Stimulated activated CD8-positive, alpha-beta memory T cell treated with anti-CD3 and anti-CD28 coated beads, Interleukin-15, amount 100 ng/mL, for 1 hour (primary cell): ENCODE measurements around the gene ARHGAP15.

Experiments used
- DNase-seq: peaks from one replicate; pipeline ENCODE4 v3.0.0-alpha.2; 2020; ENCODE audit warnings: low read depth

Gene ARHGAP15

GRCh38 chr2:143717536-143718168, 588.4 kb downstream of the ARHGAP15 start:
- DNase-seq: no peak

DNA sequence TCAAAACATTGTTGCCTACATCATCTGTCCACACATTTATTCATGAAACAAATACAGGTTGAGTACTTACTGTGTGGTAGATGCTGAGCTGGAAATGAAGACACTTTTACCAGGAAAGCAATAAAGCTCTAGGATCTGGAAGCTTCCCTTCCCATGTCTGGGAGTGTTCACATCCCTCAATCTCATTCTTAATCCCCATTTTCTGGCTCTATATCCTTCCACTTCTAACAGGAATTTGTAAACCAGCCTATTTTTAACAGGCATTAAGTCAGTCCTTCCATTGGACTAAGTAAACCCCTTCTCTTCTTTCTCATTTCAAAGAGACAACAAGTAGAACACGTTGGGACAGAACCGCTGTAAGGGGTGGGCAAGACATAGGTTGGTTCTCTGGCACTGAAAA, 589.5 kb downstream of the ARHGAP15 start:
- DNase-seq: no peak

GRCh38 chr2:143719406-143719805, 590.2 kb downstream of the ARHGAP15 start:
- no peak for DNase-seq

DNA sequence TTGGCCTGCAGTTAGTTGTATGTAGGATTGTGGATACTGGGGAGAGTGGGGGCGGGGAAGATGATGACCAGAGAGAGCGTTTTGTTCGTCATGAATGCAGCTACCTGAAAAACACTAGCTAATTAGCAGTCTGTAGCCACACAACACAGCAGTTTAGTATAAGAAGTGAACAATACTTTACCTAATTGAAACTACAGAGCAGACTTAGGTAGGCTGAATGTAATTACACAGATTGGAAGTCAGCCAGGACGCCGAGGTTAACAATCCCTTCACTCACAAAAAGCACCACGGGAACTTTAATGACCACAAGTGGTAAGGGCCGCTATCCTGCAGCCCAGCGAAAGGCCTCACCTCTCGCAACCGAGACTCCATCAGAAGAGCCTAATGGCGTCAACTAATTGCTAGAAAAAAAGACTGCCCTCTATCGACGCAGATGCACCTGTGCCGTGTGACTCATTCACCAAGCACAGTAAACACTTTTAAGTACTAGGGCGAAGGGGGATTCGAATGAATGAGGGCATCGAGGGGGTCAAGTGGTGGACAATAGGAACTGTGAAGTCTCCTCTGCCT, 591.0 kb downstream of the ARHGAP15 start:
- no peak for DNase-seq

DNA sequence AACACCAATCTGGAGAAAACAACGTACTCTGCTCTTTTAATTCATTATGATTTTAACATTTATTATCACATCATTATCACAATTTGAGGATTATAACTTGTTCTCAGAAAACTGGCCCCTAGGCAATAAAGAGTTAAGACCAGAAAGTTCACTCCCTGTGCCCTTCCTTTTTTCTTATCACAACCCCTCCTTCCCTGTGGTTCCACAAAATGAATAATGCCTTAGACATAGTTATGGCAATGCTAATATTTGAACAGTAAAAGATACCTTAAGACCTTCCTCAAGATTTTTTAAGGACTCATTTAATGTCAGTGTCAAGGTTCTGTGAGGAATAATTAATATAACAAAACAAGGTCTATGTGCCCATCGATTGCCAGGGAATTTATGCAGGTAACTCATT, 596.2 kb downstream of the ARHGAP15 start:
- DNase-seq: no peak

DNA sequence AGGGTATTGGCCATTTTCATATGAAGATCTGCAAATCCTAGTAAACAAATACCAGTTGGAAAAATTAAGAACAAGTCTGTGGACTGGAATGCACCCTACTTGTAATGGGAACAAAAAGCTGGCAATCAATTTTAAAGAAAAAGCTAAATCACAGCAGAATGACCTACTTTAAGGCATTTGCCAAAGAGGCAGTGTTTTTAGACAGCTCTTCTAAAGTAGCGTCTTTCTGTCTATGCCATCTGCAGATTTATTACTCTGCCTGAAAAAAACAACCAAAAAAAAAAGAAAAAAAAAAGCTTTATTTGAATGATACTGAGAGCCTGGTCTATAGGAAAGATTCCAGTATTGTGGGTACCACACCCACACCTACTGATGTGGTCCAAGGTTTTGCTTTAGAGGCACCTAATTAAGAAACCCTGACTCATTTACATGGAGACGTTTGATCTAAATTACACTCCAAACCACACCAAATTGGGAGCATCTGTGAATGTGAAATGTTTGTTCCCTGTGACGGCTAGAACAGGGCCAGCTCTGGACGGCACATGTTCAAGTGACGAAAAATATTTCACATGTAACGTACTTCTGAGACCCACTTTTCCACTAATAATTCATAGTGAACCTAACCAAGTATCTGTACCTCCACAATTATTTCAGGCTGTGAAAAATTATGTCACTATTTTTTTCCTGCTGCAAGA, 597.1 kb downstream of the ARHGAP15 start:
- DNase-seq: no peak

GRCh38 chr2:143728498-143728897, 599.3 kb downstream of the ARHGAP15 start:
- no peak for DNase-seq

DNA sequence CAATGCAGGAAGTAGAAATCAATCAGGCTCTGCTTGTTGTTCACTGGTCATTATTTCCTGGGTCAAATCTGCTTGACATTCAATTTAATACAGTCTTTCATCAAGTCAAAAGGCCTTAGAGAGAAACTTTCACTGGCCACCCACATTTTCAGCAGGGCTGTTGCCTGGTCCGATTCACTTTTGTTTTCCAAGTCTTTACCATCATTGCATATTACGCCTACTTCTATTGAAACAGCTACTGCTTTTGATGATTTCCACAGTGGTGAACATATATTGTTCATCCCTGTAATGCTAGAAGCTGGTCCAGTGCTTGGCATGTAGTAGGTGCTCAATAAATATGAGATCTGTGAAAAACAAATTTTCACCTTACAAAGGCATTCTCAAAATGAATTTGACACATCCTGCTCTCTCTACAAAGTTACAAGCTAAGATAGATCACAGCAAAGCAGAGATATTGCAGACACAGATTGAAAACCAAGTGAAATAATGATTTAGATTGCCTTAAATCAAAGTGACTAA, 600.1 kb downstream of the ARHGAP15 start:
- no peak for DNase-seq

DNA sequence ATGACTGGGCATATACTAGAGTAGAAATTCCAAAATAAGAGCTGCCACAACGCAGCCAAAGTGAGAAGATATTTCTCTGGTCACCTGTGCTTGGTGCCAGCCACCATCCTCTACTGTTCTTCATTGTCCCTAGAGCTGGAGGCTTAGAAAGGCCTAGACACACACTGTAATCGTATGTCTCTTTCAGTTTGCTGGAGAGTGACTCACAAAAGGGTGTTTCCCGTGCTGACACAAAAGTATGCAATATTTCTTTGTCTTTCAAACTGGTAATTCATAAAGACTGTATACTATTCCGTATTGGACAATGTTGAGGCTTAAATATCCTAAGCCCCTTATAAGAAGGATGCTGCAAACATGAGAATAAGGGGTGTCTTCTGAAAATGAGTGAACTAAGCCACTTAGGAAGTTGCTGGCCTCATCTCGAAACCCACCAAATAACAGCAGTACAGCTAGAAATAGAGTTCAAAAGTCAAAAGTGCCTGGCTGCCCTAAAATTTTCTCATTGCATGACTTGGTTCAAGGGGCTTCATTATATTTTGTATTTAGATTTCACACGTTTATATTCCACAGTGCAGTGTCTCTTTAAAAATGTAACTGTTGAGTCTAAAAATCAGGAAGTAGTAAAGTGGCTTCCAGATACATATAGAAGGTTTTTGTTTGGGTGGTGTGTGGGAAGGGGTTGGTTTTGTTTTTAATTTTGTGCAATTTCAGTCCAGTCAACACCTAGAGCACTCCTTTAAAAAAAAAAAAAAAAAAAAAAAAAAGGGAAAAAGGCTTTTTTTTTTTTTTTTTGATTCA, 601.1 kb downstream of the ARHGAP15 start:
- DNase-seq: no peak

- no peak for DNase-seq
Measured at GRCh38 chr2:143730953-143731260, 601.7 kb downstream of the ARHGAP15 start.

DNA sequence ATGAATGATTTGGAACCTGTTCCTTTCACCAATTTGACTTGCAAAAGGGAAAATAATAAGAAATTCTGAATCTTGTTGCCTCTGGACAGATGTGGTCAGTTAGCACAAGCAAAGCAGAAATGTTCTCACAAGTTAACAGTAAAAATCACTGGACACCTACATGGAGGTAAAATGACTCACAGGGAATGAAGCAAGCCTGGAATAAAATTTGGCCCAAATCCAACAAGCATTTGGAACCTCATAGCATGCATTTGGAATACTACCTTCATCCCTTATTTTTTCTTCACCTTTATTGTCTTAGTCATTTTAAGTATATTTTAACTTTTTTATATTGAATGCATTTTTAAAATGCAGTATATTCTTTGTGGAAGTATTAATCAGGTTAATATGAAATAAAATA, 602.9 kb downstream of the ARHGAP15 start:
- DNase-seq: no peak

DNA sequence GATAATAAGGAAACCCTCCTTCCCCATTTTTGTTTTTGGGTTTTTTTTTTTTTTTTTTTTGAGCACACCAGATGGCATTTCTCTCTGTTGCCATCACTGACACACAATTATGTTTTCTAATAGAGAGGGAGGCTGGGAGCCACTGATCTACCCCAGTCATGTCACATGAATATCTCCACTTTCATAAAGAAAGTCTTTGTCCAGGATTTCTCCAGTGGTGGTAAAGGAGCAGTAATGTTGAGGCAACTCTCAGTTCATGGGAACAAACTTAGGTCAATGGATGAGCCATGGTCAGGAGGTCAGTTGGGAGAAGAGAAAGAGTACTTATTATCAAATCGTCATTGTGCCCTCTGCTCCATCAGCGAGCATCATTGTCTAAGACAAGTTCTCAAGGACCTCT, 603.7 kb downstream of the ARHGAP15 start:
- no peak for DNase-seq

DNA sequence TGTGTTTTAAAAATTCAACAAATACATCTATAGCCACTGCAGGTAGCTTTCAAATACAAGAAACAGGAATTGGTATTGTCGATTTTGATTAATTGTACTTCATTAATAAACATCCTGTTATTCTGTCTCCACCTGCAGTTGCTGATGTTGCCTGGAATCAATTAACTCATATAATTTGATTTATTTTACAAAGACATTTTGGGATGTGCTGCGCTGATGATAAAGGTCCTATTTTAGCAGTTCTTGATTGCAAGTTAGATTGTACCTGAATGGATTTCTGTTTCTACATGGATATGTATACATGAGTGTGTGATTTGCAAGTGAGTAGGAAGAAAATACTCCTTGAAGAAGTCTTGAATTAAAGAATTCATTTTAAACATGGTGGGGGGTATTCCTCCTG, 605.3 kb downstream of the ARHGAP15 start:
- no peak for DNase-seq

- DNase-seq: no peak
Measured at GRCh38 chr2:143736904-143737303, 607.7 kb downstream of the ARHGAP15 start.

GRCh38 chr2:143740431-143740830, 611.2 kb downstream of the ARHGAP15 start:
- no peak for DNase-seq

DNA sequence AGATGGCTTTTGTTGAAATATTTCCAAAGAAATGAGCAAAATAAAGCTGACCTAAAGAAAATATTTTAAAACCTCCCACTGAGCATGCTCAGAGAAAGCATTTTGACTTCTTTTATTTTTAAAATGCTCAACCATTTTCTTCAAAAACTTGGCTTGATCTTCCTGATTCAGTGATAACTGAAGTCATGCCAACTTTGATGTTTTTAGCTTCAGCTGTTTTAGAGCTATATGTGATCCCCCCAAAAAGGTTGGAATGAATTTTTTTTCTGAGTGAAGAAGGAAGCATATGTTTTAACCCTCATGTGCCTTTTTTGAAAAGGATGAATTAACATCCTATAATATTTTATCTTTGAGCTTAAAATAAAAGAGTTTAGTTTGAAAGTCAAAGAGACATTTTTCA, 612.0 kb downstream of the ARHGAP15 start:
- no peak for DNase-seq

DNA sequence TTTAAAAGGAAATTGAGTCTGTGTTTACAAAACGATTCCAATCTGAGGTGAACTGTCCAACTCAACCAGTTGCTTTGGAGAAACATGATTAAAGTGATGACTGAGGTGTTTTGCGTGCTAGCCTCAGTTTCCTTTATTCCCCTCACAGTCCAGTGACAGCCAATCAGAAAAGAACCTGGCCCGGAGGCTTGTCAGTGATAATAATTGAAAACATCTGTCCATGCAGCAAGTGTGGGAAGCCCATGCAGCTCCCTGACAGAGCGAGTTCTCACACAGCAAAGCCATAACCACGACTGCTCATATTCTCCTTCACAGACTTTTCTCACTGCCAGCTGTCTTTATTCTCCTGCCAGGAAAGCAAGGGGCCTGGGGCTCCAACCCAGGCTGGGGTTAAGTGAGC, 613.4 kb downstream of the ARHGAP15 start:
- no peak for DNase-seq

DNA sequence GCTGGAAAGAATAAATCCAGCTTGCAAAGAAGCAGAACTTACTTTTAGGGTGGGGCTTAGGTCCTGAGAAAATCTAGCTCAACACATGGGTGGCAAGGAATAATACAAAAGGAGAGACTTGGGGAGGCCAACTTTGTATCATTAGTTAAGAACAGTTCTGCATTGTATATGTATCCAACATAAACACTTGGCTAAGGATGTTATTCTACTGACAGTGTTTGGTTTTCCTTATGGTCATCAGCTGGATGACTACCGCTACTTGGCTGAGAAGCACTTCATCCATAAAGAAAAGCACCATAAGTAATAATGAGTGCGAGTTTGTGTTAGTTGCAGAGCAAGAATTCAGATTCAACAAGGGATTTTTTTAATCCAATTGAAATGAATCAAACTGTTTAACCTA, 614.9 kb downstream of the ARHGAP15 start:
- DNase-seq: no peak

- no peak for DNase-seq
Measured at GRCh38 chr2:143745060-143745459, 615.8 kb downstream of the ARHGAP15 start.

GRCh38 chr2:143754742-143755141, 625.5 kb downstream of the ARHGAP15 start:
- no peak for DNase-seq

- DNase-seq: no peak
Measured at GRCh38 chr2:143758629-143759330, 629.6 kb downstream of the ARHGAP15 start.

DNA sequence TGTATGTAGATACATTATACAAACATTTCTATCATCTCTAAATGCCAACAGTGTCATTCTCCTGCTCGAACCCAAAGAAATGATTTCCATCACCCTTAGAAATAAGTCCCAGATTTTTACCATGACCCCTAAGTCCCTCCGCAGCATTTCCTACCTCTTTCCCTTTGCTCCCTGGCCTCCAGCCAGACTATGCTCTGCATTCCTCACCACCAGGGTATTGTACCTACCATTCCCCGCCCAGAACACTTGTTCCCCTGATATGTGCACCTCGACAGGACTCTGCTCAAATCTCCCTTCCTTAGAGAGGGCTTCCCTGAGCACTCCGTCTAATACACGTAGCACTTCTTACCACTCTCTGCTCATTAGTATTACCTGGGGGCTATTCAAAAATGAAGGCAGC, 630.2 kb downstream of the ARHGAP15 start:
- DNase-seq: no peak
